Liver (tissue), 3 donors: ENCODE measurements around the gene CMTM1.

Experiments used
- EGR1 ChIP-seq, 2 donors: IDR thresholded peaks; 2 replicates each; pipeline ENCODE4 v1.6.1; 2016 to 2018; ENCODE audit warnings: antibody characterized with exemption in 2 of 2, low read depth in 2 of 2
- GABPA ChIP-seq, 2 donors: IDR thresholded peaks in 1 of 2; conservative IDR thresholded peaks in 1 of 2; 2 replicates each; pipeline ENCODE4 v1.6.1; 2016; ENCODE audit warnings: antibody characterized with exemption in 2 of 2, mild to moderate bottlenecking in 1 of 2, moderate library complexity in 1 of 2
- HNF4G ChIP-seq: IDR thresholded peaks from 2 replicates; pipeline ENCODE4 v1.6.1; 2016; ENCODE audit warnings: antibody characterized with exemption
- RAD21 ChIP-seq, 2 donors: IDR thresholded peaks; 2 replicates each; pipeline ENCODE4 v1.6.1; 2016; ENCODE audit warnings: antibody characterized with exemption in 2 of 2, mild to moderate bottlenecking in 2 of 2
- RXRA ChIP-seq, 2 donors: IDR thresholded peaks; 2 replicates each; pipeline ENCODE4 v1.6.1; 2017 to 2018; ENCODE audit warnings: antibody characterized with exemption in 2 of 2, mild to moderate bottlenecking in 1 of 2
- TAF1 ChIP-seq: conservative IDR thresholded peaks from 2 replicates; pipeline ENCODE4 v1.6.1; 2016; ENCODE audit warnings: antibody characterized with exemption, mild to moderate bottlenecking
- YY1 ChIP-seq: IDR thresholded peaks from 2 replicates; pipeline ENCODE4 v1.6.1; 2016; ENCODE audit warnings: antibody characterized with exemption, mild to moderate bottlenecking
- TF ChIP-seq, protein P1 (sequence below): fragments of 150-350 bp; IDR thresholded peaks from 2 replicates; pipeline ENCODE4 v1.5.1; 2017; ENCODE audit warnings: improper control_type of control experiment, low read depth, low read length; ENCODE audit not compliant: missing input control
- TF ChIP-seq, protein P2 (sequence below): IDR thresholded peaks from 2 replicates; pipeline ENCODE4 v1.6.1; 2016; ENCODE audit warnings: antibody characterized with exemption, mild to moderate bottlenecking
- TF ChIP-seq, protein P3 (sequence below): IDR thresholded peaks from 2 replicates; pipeline ENCODE4 v1.6.1; 2016; ENCODE audit warnings: antibody characterized with exemption
- TF ChIP-seq, protein P4 (sequence below): IDR thresholded peaks from 2 replicates; pipeline ENCODE4 v1.6.1; 2016; ENCODE audit warnings: antibody characterized with exemption
- TF ChIP-seq, protein P5 (sequence below): IDR thresholded peaks from 2 replicates; pipeline ENCODE4 v1.6.1; 2016; ENCODE audit warnings: antibody characterized with exemption
- donor health status: healthy.
- donor health status: healthy.

DNA sequence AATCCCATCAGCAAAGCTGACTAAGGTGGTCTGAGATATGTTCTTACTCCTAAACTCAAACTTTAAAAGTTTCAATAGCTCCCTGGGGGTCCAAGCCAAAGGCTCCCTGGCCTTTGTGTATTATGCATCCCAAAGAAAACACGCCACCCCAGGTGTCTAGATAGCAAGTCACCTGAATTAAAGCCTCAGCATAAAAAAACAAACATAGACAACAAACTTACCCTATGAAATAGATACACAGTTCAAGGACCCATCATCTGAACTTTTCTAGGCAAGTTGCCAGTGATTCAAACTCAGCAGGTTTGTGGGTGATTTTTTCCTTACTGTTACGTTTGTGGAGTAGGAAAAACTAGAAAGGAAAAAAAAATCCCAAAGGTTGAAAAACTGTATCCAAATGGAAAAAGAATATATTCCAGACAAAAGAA, 50.8 kb downstream of the CMTM1 start:
- TF ChIP-seq, protein P1, sequence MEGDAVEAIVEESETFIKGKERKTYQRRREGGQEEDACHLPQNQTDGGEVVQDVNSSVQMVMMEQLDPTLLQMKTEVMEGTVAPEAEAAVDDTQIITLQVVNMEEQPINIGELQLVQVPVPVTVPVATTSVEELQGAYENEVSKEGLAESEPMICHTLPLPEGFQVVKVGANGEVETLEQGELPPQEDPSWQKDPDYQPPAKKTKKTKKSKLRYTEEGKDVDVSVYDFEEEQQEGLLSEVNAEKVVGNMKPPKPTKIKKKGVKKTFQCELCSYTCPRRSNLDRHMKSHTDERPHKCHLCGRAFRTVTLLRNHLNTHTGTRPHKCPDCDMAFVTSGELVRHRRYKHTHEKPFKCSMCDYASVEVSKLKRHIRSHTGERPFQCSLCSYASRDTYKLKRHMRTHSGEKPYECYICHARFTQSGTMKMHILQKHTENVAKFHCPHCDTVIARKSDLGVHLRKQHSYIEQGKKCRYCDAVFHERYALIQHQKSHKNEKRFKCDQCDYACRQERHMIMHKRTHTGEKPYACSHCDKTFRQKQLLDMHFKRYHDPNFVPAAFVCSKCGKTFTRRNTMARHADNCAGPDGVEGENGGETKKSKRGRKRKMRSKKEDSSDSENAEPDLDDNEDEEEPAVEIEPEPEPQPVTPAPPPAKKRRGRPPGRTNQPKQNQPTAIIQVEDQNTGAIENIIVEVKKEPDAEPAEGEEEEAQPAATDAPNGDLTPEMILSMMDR, result no peak
- no peak for TF ChIP-seq GABPA (IDR thresholded peaks at IDR 0.05 in 1 of 2, conservative IDR thresholded peaks at IDR 0.05 in 1 of 2)
- peak; percentile 14 to 25 for TF ChIP-seq RAD21 (IDR thresholded peaks at IDR 0.05)
- TF ChIP-seq, protein P2, sequence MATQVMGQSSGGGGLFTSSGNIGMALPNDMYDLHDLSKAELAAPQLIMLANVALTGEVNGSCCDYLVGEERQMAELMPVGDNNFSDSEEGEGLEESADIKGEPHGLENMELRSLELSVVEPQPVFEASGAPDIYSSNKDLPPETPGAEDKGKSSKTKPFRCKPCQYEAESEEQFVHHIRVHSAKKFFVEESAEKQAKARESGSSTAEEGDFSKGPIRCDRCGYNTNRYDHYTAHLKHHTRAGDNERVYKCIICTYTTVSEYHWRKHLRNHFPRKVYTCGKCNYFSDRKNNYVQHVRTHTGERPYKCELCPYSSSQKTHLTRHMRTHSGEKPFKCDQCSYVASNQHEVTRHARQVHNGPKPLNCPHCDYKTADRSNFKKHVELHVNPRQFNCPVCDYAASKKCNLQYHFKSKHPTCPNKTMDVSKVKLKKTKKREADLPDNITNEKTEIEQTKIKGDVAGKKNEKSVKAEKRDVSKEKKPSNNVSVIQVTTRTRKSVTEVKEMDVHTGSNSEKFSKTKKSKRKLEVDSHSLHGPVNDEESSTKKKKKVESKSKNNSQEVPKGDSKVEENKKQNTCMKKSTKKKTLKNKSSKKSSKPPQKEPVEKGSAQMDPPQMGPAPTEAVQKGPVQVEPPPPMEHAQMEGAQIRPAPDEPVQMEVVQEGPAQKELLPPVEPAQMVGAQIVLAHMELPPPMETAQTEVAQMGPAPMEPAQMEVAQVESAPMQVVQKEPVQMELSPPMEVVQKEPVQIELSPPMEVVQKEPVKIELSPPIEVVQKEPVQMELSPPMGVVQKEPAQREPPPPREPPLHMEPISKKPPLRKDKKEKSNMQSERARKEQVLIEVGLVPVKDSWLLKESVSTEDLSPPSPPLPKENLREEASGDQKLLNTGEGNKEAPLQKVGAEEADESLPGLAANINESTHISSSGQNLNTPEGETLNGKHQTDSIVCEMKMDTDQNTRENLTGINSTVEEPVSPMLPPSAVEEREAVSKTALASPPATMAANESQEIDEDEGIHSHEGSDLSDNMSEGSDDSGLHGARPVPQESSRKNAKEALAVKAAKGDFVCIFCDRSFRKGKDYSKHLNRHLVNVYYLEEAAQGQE, result peak; percentile 37
- TF ChIP-seq YY1, result peak; percentile 37
- no peak for TF ChIP-seq TAF1
- peak in 1 of 2 donors; percentile 56 for TF ChIP-seq EGR1 (IDR thresholded peaks at IDR 0.05; ENCODE audit: low read depth in 2 of 2)
- TF ChIP-seq, protein P3, sequence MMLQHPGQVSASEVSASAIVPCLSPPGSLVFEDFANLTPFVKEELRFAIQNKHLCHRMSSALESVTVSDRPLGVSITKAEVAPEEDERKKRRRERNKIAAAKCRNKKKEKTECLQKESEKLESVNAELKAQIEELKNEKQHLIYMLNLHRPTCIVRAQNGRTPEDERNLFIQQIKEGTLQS, result no peak
- TF ChIP-seq, protein P4, sequence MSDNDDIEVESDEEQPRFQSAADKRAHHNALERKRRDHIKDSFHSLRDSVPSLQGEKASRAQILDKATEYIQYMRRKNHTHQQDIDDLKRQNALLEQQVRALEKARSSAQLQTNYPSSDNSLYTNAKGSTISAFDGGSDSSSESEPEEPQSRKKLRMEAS, result no peak
- TF ChIP-seq RXRA (IDR thresholded peaks at IDR 0.05), result peak; percentile 54 to 79
- TF ChIP-seq, protein P5, sequence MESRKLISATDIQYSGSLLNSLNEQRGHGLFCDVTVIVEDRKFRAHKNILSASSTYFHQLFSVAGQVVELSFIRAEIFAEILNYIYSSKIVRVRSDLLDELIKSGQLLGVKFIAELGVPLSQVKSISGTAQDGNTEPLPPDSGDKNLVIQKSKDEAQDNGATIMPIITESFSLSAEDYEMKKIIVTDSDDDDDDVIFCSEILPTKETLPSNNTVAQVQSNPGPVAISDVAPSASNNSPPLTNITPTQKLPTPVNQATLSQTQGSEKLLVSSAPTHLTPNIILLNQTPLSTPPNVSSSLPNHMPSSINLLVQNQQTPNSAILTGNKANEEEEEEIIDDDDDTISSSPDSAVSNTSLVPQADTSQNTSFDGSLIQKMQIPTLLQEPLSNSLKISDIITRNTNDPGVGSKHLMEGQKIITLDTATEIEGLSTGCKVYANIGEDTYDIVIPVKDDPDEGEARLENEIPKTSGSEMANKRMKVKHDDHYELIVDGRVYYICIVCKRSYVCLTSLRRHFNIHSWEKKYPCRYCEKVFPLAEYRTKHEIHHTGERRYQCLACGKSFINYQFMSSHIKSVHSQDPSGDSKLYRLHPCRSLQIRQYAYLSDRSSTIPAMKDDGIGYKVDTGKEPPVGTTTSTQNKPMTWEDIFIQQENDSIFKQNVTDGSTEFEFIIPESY, result no peak
- no peak for TF ChIP-seq HNF4G
